PC-3 (cell line): ENCODE results near the gene CTNNA3. TPM values are rescaled to one million over a fixed set of nuclear protein-coding genes. Genes with fewer than 3 reads are reported as not detected.
A peak's percentile ranks its signal among the peaks of the same experiment; 100 is the strongest.

ENCODE experiments used
- ATAC-seq: fragments of 200-7000 bp; cut with Tn5 transposase; 2 replicates; pipeline ENCODE4 v1.9.1; 2020; ENCODE audit warnings: mild to moderate bottlenecking, moderate library complexity
- BruUV-seq: library from RNA; stranded (reverse); fragments of 400-500 nt; replicated peaks from 2 replicates; lab custom pipeline; 2021; lab: Mats Ljungman, UMichigan
- CTCF ChIA-PET: fragments of 300-600 bp; sonication (Branson Sonifier 250); formaldehyde crosslinking; loops from one replicate; lab custom pipeline; 2022; ENCODE audit warnings: antibody characterized with exemption; lab: Charles Lee
- POLR2A ChIA-PET: fragments of 300-600 bp; sonication (Branson Sonifier 250); formaldehyde crosslinking; loops from one replicate; lab custom pipeline; 2022; ENCODE audit warnings: antibody characterized with exemption; ENCODE audit not compliant: unreplicated experiment; lab: Charles Lee
- DNase-seq: peaks from one replicate; pipeline ENCODE4 v3.0.0-alpha.2; 2015
- H2AFZ ChIP-seq: fragments of 300-600 bp; sonication (generic); 2 replicates; pipeline ENCODE4 v1.6.0; 2016; ENCODE audit warnings: antibody characterized with exemption, low read length
- H3F3A ChIP-seq: fragments of 300-600 bp; sonication (generic); one replicate; pipeline ENCODE4 v1.6.0; 2017; ENCODE audit warnings: antibody characterized with exemption, low read length, control low read depth, mild to moderate bottlenecking; ENCODE audit not compliant: unreplicated experiment
- H3K27ac ChIP-seq: fragments of 300-600 bp; sonication (generic); 2 replicates; pipeline ENCODE4 v1.5.1; 2016; ENCODE audit warnings: mild to moderate bottlenecking, low read length
- H3K27me3 ChIP-seq: fragments of 300-600 bp; sonication (generic); 2 replicates; pipeline ENCODE4 v1.6.1; 2016; ENCODE audit warnings: low read length, mixed read lengths
- H3K36me3 ChIP-seq: fragments of 300-600 bp; sonication (generic); 2 replicates; pipeline ENCODE4 v1.6.1; 2016; ENCODE audit warnings: low read depth, mixed run types, low read length, mixed read lengths
- H3K4me1 ChIP-seq: fragments of 300-600 bp; sonication (generic); 2 replicates; pipeline ENCODE4 v1.5.1; 2016; ENCODE audit warnings: low read length; ENCODE audit not compliant: insufficient read depth
- H3K4me2 ChIP-seq: fragments of 300-600 bp; sonication (generic); 2 replicates; pipeline ENCODE4 v1.6.0; 2016; ENCODE audit warnings: low read length
- H3K4me3 ChIP-seq: fragments of 300-600 bp; sonication (generic); 2 replicates; pipeline ENCODE4 v1.5.1; 2016; ENCODE audit warnings: mild to moderate bottlenecking, low read length, mixed read lengths
- H3K79me2 ChIP-seq: fragments of 300-600 bp; sonication (generic); 2 replicates; pipeline ENCODE4 v1.6.1; 2017; ENCODE audit warnings: low read length, mixed read lengths
- H3K9ac ChIP-seq: fragments of 300-600 bp; sonication (generic); 2 replicates; pipeline ENCODE4 v1.6.0; 2016; ENCODE audit warnings: mild to moderate bottlenecking, low read length
- H3K9me2 ChIP-seq: fragments of 300-600 bp; sonication (generic); replicated peaks from 2 replicates; pipeline ENCODE4 v1.6.1; 2016; ENCODE audit warnings: mixed run types, low read length, mixed read lengths
- H3K9me3 ChIP-seq: fragments of 300-600 bp; sonication (generic); 2 replicates; pipeline ENCODE4 v1.6.1; 2016; ENCODE audit warnings: low read length, mixed read lengths
- H4K20me1 ChIP-seq: fragments of 300-600 bp; sonication (generic); 2 replicates; pipeline ENCODE4 v1.6.1; 2016; ENCODE audit warnings: low read length, mixed read lengths
- CTCF ChIP-seq: fragments of 300-600 bp; sonication (generic); conservative IDR thresholded peaks from 2 replicates; pipeline ENCODE4 v1.5.1; 2017; ENCODE audit warnings: antibody characterized with exemption, low read depth, mild to moderate bottlenecking, low read length
- EZH2 ChIP-seq: fragments of 300-600 bp; sonication (generic); IDR thresholded peaks from one replicate; pipeline ENCODE4 v1.6.1; 2017; ENCODE audit warnings: antibody characterized with exemption, mild to moderate bottlenecking, low read length; ENCODE audit not compliant: unreplicated experiment
- EZH2phosphoT487 ChIP-seq: fragments of 300-600 bp; sonication (generic); IDR thresholded peaks from 2 replicates; pipeline ENCODE4 v1.6.1; 2018; ENCODE audit warnings: mild to moderate bottlenecking, antibody characterized with exemption, low read length, borderline replicate concordance
- intact Hi-C: fragments of 100-400 bp; cut with micrococcal nuclease; formaldehyde crosslinking; loops from 2 replicates; pipeline ENCODE4 v1.9.0; 2023
- total RNA-seq: library from RNA; depleted of rRNA; stranded (reverse); fragments of >200 nt; gene quantifications from 2 replicates; pipeline ENCODE4 v1.2.3, GENCODE V29; 2014

Gene CTNNA3
- total RNA-seq, 1 experiment from 2014 or later: 1.9 TPM

- H2AFZ ChIP-seq: no peak overlapping the region
- CTCF ChIA-PET: no interaction called here
- H3K9ac ChIP-seq: no peak overlapping the region
- no peak overlapping the region for H3K27ac ChIP-seq
- no peaks in the 10 kb centered on the region for H3K79me2 ChIP-seq
- H3K9me2 ChIP-seq: no peaks in the 10 kb centered on the region
- peaks cover 13% of the 10 kb centered on the region for H3K4me1 ChIP-seq
- intact Hi-C loops: loop anchor here (10.0 kb wide), 1 partner anchor 662 kb away; no protein-coding TSS in a partner anchor
- ATAC-seq: no peak
- H4K20me1 ChIP-seq: no peaks in the 10 kb centered on the region
- BruUV-seq: no TSS peak
- POLR2A ChIA-PET: no interaction called here
- H3K27me3 ChIP-seq: no peaks in the 10 kb centered on the region
- no peaks in the 10 kb centered on the region for H3K36me3 ChIP-seq
- no peak for TF ChIP-seq CTCF
- TF ChIP-seq EZH2phosphoT487: no peak
- TF ChIP-seq EZH2: no peak
- DNase-seq: no peak
- no peak overlapping the region for H3K4me2 ChIP-seq
- H3K4me3 ChIP-seq: no peak overlapping the region
- no peaks in the 10 kb centered on the region for H3F3A ChIP-seq
- no peaks in the 10 kb centered on the region for H3K9me3 ChIP-seq
Observed at GRCh38 chr10:66862687-66863258, 833.2 kb downstream of the CTNNA3 start.

- Histone ChIP-seq H3K4me3 (no peak overlapping the region), H3K9ac (no peak overlapping the region), H3K4me2 (no peak overlapping the region; the same call in 1 of the 2 replicates), H3K27me3 (no peaks in the 10 kb centered on the region), H3K9me3 (no peaks in the 10 kb centered on the region), H3K36me3 (no peaks in the 10 kb centered on the region), H3F3A (no peaks in the 10 kb centered on the region), H4K20me1 (no peaks in the 10 kb centered on the region), H3K27ac (0 out of 2 replicates have a peak overlapping the region, but pooled peaks have one; percentile 4), H3K4me1 (peaks cover 13% of the 10 kb centered on the region), H3K9me2 (no peaks in the 10 kb centered on the region), H3K79me2 (no peaks in the 10 kb centered on the region), H2AFZ (no peak overlapping the region)
- BruUV-seq: no TSS peak
- TF ChIP-seq CTCF: no peak
- no peak for TF ChIP-seq EZH2
- no peak for TF ChIP-seq EZH2phosphoT487
- DNase-seq (peak; percentile 83), ATAC-seq (peak; percentile 92)
- intact Hi-C loops: loop anchor here (1.0 to 10.0 kb wide), 3 partner anchors 16 to 664 kb away; no protein-coding TSS in a partner anchor
- ChIA-PET POLR2A (no interaction called here), CTCF (no interaction called here)
Observed at GRCh38 chr10:66860376-66860945, 835.5 kb downstream of the CTNNA3 start.

GRCh38 chr10:66852811-66853210 is 843.2 kb downstream of the CTNNA3 start:
- H3K27ac ChIP-seq: no peak overlapping the region
- TF ChIP-seq EZH2 (no peak), CTCF (no peak), EZH2phosphoT487 (no peak)
- H3K4me2 ChIP-seq: no peak overlapping the region
- BruUV-seq: no TSS peak
- H4K20me1 ChIP-seq: no peaks in the 10 kb centered on the region
- no peak overlapping the region for H3K9ac ChIP-seq
- H2AFZ ChIP-seq: no peak overlapping the region
- no peaks in the 10 kb centered on the region for H3K4me1 ChIP-seq
- H3K27me3 ChIP-seq: no peaks in the 10 kb centered on the region
- DNase-seq: no peak
- H3F3A ChIP-seq: no peaks in the 10 kb centered on the region
- intact Hi-C loops: no loop called here
- ChIA-PET POLR2A (no interaction called here), CTCF (no interaction called here)
- ATAC-seq: no peak
- H3K36me3 ChIP-seq: no peaks in the 10 kb centered on the region
- no peak overlapping the region for H3K4me3 ChIP-seq
- H3K9me2 ChIP-seq: no peaks in the 10 kb centered on the region
- no peaks in the 10 kb centered on the region for H3K79me2 ChIP-seq
- no peaks in the 10 kb centered on the region for H3K9me3 ChIP-seq
